Measurements from ENCODE around the gene SLC10A1. TPM values are rescaled to one million over a fixed set of nuclear protein-coding genes. Genes with fewer than 3 reads are reported as not detected.

SLC10A1 gene
- total and polyA plus RNA-seq, 4 donors = 1.1 to 77.3 (median 60.3) TPM

DNA sequence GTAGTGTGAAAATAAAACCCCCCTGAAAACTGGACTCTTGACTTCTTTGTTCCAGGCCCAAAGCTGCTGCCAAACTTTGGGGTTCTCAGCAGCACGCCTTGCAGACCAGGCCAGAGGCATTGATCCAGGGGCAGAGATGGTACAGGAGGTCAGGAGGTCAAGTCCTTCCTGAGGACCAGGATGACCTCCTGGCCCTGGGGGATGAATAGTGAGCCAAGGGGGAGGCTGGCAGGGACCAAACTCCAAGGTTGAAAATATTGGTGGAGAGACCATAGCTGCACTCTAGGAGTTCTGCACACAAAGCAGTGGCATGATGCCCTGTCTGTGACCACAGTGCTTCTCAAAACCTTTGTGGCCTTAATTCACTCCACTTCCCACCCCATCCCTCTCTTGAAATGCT, 12.1 kb downstream of the SLC10A1 start:
- DNase-seq (ENCODE audit: low spot score) = no peak
- Histone ChIP-seq H3K9me3 (ENCODE audit: control insufficient read depth in 4 of 4, low read length in 3 of 4) (no peaks in the 10 kb centered on the region), H3K36me3 (ENCODE audit: control insufficient read depth in 4 of 4, insufficient read depth in 3 of 4, low read depth in 1 of 4, low read length in 3 of 4) (peaks cover 3 to 32% (median 24%) of the 10 kb centered on the region in 4 donors), H3K4me3 (ENCODE audit: low read depth in 1 of 3, low read length in 3 of 3) (no peak overlapping the region), H3K4me1 (ENCODE audit: control insufficient read depth in 4 of 4, insufficient read depth in 4 of 4, low read length in 3 of 4) (peaks cover 0 to 43% (median 29%) of the 10 kb centered on the region in 4 donors), H3K27ac (ENCODE audit: low read depth in 1 of 2, low read length in 2 of 2) (no peak overlapping the region), H3K27me3 (ENCODE audit: control insufficient read depth in 4 of 4, insufficient read depth in 4 of 4, low read length in 3 of 4) (no peaks in the 10 kb centered on the region), H3K9ac (ENCODE audit: low read depth in 1 of 2, low read length in 2 of 2) (no peak overlapping the region)
- 51% methylated on average over 1 of the region's 1 CpG for WGBS
- TF ChIP-seq YY1 (IDR thresholded peaks at IDR 0.05) (peak; percentile 16), JUND (IDR thresholded peaks at IDR 0.05) (no peak), SP1 (IDR thresholded peaks at IDR 0.05) (peak; percentile 15), GABPA (IDR thresholded peaks at IDR 0.05 in 1 of 2, conservative IDR thresholded peaks at IDR 0.05 in 1 of 2) (no peak), NR2F2 (IDR thresholded peaks at IDR 0.05) (peak; percentile 85), RXRA (IDR thresholded peaks at IDR 0.05) (peak; percentile 63 to 64), HNF4A (conservative IDR thresholded peaks at IDR 0.05) (peak; percentile 64 to 81)

DNA sequence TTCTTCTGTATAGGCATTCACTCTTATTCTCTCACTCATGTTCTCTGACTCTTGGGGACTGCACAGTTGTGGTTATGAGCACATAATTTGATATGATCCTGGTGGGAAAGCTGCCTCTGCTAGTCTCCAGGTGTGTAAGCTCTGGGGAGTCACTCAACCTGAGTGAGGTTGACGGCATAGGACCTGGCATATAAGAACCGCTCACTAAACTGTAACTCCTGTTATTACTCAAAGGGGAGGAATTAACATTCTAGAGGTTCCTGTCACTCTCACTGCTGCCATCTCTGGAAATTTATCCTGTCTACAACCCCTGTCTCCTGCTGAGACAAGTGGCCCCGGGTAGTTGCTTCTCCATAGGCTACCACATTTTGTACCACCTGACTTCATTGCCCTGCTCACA, 16.1 kb downstream of the SLC10A1 start:
- WGBS = 93% methylated on average over 3 of the region's 3 CpGs
- Histone ChIP-seq H3K4me3 (ENCODE audit: low read depth in 1 of 3, low read length in 3 of 3) (no peak overlapping the region), H3K9ac (ENCODE audit: low read depth in 1 of 2, low read length in 2 of 2) (no peak overlapping the region), H3K36me3 (ENCODE audit: control insufficient read depth in 4 of 4, insufficient read depth in 3 of 4, low read depth in 1 of 4, low read length in 3 of 4) (peaks cover 6 to 56% (median 47%) of the 10 kb centered on the region in 4 donors), H3K27me3 (ENCODE audit: control insufficient read depth in 4 of 4, insufficient read depth in 4 of 4, low read length in 3 of 4) (no peaks in the 10 kb centered on the region), H3K9me3 (ENCODE audit: control insufficient read depth in 4 of 4, low read length in 3 of 4) (no peaks in the 10 kb centered on the region), H3K4me1 (ENCODE audit: control insufficient read depth in 4 of 4, insufficient read depth in 4 of 4, low read length in 3 of 4) (peaks cover under 1 to 45% (median 26%) of the 10 kb centered on the region in 4 donors), H3K27ac (ENCODE audit: low read depth in 1 of 2, low read length in 2 of 2) (peak overlapping the region; percentile 61 to 72)
- TF ChIP-seq, protein P1, sequence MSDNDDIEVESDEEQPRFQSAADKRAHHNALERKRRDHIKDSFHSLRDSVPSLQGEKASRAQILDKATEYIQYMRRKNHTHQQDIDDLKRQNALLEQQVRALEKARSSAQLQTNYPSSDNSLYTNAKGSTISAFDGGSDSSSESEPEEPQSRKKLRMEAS (IDR thresholded peaks at IDR 0.05) = no peak
- TF ChIP-seq SP1 (IDR thresholded peaks at IDR 0.05) (no peak), HNF4A (conservative IDR thresholded peaks at IDR 0.05) (no peak), YY1 (IDR thresholded peaks at IDR 0.05) (no peak), FOXA1 (IDR thresholded peaks at IDR 0.05) (no peak), RXRA (IDR thresholded peaks at IDR 0.05) (no peak), HNF4G (IDR thresholded peaks at IDR 0.05) (no peak), GABPA (IDR thresholded peaks at IDR 0.05 in 1 of 2, conservative IDR thresholded peaks at IDR 0.05 in 1 of 2) (no peak), JUND (IDR thresholded peaks at IDR 0.05) (no peak)
- DNase-seq (ENCODE audit: low spot score) = no peak

DNA sequence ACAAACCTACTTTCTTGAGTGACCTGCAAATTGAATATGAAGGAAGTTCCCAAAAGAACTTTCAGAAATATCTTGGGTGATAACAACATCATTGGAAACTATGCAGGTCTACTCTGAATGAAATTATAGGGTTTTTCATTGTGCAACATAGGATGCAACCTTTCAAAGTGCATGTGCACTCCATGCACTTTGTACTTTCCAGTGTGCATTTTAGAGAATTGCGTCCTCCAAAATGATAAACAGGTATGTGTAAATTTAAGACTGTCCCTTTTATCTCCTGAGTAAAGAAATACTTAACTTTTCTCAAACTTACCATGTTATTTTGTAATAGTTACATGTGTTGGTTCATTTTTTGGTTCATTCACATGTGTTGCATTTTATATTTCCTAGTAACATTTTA, 16.9 kb downstream of the SLC10A1 start:
- TF ChIP-seq EGR1 (IDR thresholded peaks at IDR 0.05; ENCODE audit: low read depth in 2 of 2) (peak in 1 of 2 donors; percentile 24), JUND (IDR thresholded peaks at IDR 0.05) (peak; percentile 69 to 80), GABPA (IDR thresholded peaks at IDR 0.05 in 1 of 2, conservative IDR thresholded peaks at IDR 0.05 in 1 of 2) (peak in 1 of 2 donors; percentile 52), HNF4G (IDR thresholded peaks at IDR 0.05) (peak; percentile 91), RXRA (IDR thresholded peaks at IDR 0.05) (peak; percentile 89 to 91), FOXA2 (IDR thresholded peaks at IDR 0.05) (peak; percentile 62), FOXA1 (IDR thresholded peaks at IDR 0.05) (peak; percentile 57), SP1 (IDR thresholded peaks at IDR 0.05) (peak; percentile 87), TAF1 (conservative IDR thresholded peaks at IDR 0.05) (no peak), YY1 (IDR thresholded peaks at IDR 0.05) (peak; percentile 75), NR2F2 (IDR thresholded peaks at IDR 0.05) (peak; percentile 58), HNF4A (conservative IDR thresholded peaks at IDR 0.05) (peak; percentile 94 to 98), RAD21 (IDR thresholded peaks at IDR 0.05) (peak; percentile 33 to 52)
- TF ChIP-seq, protein P2, sequence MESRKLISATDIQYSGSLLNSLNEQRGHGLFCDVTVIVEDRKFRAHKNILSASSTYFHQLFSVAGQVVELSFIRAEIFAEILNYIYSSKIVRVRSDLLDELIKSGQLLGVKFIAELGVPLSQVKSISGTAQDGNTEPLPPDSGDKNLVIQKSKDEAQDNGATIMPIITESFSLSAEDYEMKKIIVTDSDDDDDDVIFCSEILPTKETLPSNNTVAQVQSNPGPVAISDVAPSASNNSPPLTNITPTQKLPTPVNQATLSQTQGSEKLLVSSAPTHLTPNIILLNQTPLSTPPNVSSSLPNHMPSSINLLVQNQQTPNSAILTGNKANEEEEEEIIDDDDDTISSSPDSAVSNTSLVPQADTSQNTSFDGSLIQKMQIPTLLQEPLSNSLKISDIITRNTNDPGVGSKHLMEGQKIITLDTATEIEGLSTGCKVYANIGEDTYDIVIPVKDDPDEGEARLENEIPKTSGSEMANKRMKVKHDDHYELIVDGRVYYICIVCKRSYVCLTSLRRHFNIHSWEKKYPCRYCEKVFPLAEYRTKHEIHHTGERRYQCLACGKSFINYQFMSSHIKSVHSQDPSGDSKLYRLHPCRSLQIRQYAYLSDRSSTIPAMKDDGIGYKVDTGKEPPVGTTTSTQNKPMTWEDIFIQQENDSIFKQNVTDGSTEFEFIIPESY (IDR thresholded peaks at IDR 0.05) = peak; percentile 90
- TF ChIP-seq, protein P3, sequence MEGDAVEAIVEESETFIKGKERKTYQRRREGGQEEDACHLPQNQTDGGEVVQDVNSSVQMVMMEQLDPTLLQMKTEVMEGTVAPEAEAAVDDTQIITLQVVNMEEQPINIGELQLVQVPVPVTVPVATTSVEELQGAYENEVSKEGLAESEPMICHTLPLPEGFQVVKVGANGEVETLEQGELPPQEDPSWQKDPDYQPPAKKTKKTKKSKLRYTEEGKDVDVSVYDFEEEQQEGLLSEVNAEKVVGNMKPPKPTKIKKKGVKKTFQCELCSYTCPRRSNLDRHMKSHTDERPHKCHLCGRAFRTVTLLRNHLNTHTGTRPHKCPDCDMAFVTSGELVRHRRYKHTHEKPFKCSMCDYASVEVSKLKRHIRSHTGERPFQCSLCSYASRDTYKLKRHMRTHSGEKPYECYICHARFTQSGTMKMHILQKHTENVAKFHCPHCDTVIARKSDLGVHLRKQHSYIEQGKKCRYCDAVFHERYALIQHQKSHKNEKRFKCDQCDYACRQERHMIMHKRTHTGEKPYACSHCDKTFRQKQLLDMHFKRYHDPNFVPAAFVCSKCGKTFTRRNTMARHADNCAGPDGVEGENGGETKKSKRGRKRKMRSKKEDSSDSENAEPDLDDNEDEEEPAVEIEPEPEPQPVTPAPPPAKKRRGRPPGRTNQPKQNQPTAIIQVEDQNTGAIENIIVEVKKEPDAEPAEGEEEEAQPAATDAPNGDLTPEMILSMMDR (IDR thresholded peaks at IDR 0.05; ENCODE audit: low read depth, low read length, missing input control) = no peak
- TF ChIP-seq, protein P4, sequence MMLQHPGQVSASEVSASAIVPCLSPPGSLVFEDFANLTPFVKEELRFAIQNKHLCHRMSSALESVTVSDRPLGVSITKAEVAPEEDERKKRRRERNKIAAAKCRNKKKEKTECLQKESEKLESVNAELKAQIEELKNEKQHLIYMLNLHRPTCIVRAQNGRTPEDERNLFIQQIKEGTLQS (IDR thresholded peaks at IDR 0.05) = peak; percentile 50
- TF ChIP-seq, protein P1 (IDR thresholded peaks at IDR 0.05) = peak; percentile 86
- TF ChIP-seq, protein P5, sequence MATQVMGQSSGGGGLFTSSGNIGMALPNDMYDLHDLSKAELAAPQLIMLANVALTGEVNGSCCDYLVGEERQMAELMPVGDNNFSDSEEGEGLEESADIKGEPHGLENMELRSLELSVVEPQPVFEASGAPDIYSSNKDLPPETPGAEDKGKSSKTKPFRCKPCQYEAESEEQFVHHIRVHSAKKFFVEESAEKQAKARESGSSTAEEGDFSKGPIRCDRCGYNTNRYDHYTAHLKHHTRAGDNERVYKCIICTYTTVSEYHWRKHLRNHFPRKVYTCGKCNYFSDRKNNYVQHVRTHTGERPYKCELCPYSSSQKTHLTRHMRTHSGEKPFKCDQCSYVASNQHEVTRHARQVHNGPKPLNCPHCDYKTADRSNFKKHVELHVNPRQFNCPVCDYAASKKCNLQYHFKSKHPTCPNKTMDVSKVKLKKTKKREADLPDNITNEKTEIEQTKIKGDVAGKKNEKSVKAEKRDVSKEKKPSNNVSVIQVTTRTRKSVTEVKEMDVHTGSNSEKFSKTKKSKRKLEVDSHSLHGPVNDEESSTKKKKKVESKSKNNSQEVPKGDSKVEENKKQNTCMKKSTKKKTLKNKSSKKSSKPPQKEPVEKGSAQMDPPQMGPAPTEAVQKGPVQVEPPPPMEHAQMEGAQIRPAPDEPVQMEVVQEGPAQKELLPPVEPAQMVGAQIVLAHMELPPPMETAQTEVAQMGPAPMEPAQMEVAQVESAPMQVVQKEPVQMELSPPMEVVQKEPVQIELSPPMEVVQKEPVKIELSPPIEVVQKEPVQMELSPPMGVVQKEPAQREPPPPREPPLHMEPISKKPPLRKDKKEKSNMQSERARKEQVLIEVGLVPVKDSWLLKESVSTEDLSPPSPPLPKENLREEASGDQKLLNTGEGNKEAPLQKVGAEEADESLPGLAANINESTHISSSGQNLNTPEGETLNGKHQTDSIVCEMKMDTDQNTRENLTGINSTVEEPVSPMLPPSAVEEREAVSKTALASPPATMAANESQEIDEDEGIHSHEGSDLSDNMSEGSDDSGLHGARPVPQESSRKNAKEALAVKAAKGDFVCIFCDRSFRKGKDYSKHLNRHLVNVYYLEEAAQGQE (IDR thresholded peaks at IDR 0.05) = peak; percentile 42
- WGBS = 41% methylated on average over 1 of the region's 1 CpG
- Histone ChIP-seq H3K9me3 (ENCODE audit: control insufficient read depth in 4 of 4, low read length in 3 of 4) (no peaks in the 10 kb centered on the region), H3K9ac (ENCODE audit: low read depth in 1 of 2, low read length in 2 of 2) (no peak overlapping the region), H3K4me3 (ENCODE audit: low read depth in 1 of 3, low read length in 3 of 3) (no peak overlapping the region), H3K27ac (ENCODE audit: low read depth in 1 of 2, low read length in 2 of 2) (peak overlapping the region; percentile 61 to 72), H3K27me3 (ENCODE audit: control insufficient read depth in 4 of 4, insufficient read depth in 4 of 4, low read length in 3 of 4) (no peaks in the 10 kb centered on the region), H3K36me3 (ENCODE audit: control insufficient read depth in 4 of 4, insufficient read depth in 3 of 4, low read depth in 1 of 4, low read length in 3 of 4) (peaks cover 7 to 61% (median 52%) of the 10 kb centered on the region in 4 donors), H3K4me1 (ENCODE audit: control insufficient read depth in 4 of 4, insufficient read depth in 4 of 4, low read length in 3 of 4) (peaks cover 2 to 41% (median 22%) of the 10 kb centered on the region in 4 donors)
- no peak for DNase-seq (ENCODE audit: low spot score)
